Gastroesophageal sphincter (tissue), 4 donors: Measurements from ENCODE around the gene ATG16L1. TPM values are rescaled to one million over a fixed set of nuclear protein-coding genes. Genes with fewer than 3 reads are reported as not detected.

Source experiments
- ATAC-seq: fragments of 150-250 bp; one replicate; pipeline ENCODE4 v1.9.1; 2016; ENCODE audit warnings: mild to moderate bottlenecking, moderate library complexity
- H3K27ac ChIP-seq, 4 donors: fragments of 200-600 bp; sonication (generic) in 3 of 4; 1 replicate in 3 of 4; 2 replicates in 1 of 4; pipeline ENCODE4 v1.5.1; 2016 to 2019
- H3K27me3 ChIP-seq: fragments of 200-600 bp; sonication (generic); one replicate; pipeline ENCODE4 v1.5.1; 2019
- H3K36me3 ChIP-seq, 2 donors: fragments of 200-600 bp; sonication (generic); one replicate each; pipeline ENCODE4 v1.5.1; 2019; ENCODE audit warnings: control low read depth in 1 of 2
- H3K4me1 ChIP-seq, 3 donors: fragments of 200-600 bp; sonication (generic); 1 replicate in 2 of 3; 2 replicates in 1 of 3; pipeline ENCODE4 v1.5.1; 2016 to 2019; ENCODE audit warnings: control low read depth in 2 of 3
- H3K4me3 ChIP-seq, 2 donors: fragments of 200-600 bp; sonication (generic); one replicate each; pipeline ENCODE4 v1.5.1; 2019; ENCODE audit warnings: mild to moderate bottlenecking in 1 of 2, moderate library complexity in 1 of 2
- H3K9me3 ChIP-seq, 3 donors: fragments of 200-600 bp; sonication (generic); one replicate each; pipeline ENCODE4 v1.5.1; 2017 to 2019; ENCODE audit warnings: control low read depth in 2 of 3
- CTCF ChIP-seq, 4 experiments: fragments of 200-600 bp in 2 of 4; fragments of 450-650 bp in 2 of 4; sonication (generic) in 1 of 4; IDR thresholded peaks; one replicate each; pipeline ENCODE4 v1.5.1; 2017 to 2019; ENCODE audit warnings: antibody characterized with exemption in 4 of 4, mild to moderate bottlenecking in 2 of 4, moderate library complexity in 2 of 4
- EP300 ChIP-seq: sonication (generic); formaldehyde crosslinking; IDR thresholded peaks from one replicate; pipeline ENCODE4 v1.6.1; 2017; ENCODE audit warnings: antibody characterized with exemption, mild to moderate bottlenecking
- POLR2A ChIP-seq, 2 donors: fragments of 450-650 bp; IDR thresholded peaks; one replicate each; pipeline ENCODE4 v1.6.1; 2017; ENCODE audit warnings: antibody characterized with exemption in 2 of 2, mild to moderate bottlenecking in 2 of 2, moderate library complexity in 1 of 2
- POLR2AphosphoS5 ChIP-seq: sonication (generic); formaldehyde crosslinking; IDR thresholded peaks from one replicate; pipeline ENCODE4 v1.6.1; 2017; ENCODE audit warnings: antibody characterized with exemption
- WGBS, 2 donors: methylation state at CpG; one replicate each; pipeline ENCODE4 v1.1.5; 2018; ENCODE audit warnings: low coverage in 1 of 2; 5-methylcytosine and 5-hydroxymethylcytosine counted together
- total RNA-seq, 4 donors: library from RNA; depleted of rRNA; stranded (reverse); fragments of >200 nt; gene quantifications; one replicate each; pipeline ENCODE4 v1.1.0, GENCODE V29; 2016

Gene ATG16L1
- total RNA-seq, 4 donors from 2014 or later, result 24.0 to 46.1 (median 33.8) TPM

DNA sequence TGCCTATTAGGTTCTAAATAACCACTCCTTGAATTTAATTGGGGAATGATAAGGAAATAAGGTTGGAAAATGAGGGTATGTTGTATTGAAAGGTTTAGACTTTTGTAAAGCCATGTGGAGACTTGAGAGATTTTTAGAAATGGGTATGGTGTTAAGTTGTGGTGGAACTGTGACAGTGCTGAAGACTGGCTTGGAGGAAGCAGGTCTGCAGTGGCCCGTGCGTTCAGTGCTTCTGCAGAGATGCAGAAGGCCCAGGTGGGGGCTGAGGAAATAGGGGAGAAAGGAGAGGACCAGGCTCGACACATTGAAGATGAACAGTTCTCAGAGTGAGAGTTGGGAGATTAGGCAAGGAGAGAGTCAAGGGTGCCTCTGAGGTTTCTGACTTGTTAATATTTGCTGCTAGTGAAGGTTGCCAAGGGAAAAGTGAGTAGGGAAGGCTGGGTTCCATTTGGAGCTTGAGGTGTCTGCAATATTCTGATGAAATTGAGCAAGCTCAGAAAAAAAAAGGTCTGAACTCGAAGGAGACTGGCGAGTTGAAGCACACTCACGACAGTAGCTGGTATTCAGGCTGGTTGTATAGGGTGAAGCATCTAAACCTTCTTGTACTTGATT lies 30.6 kb downstream of the ATG16L1 start:
- no peak for ATAC-seq
- Histone ChIP-seq H3K36me3 (peaks cover 3 to 98% of the 10 kb centered on the region in 2 donors), H3K27me3 (no peaks in the 10 kb centered on the region)

GRCh38 chr2:233285921-233286320 lies 34.4 kb downstream of the ATG16L1 start:
- Histone ChIP-seq H3K4me3 (no peak overlapping the region), H3K27ac (no peak overlapping the region), H3K9me3 (no peaks in the 10 kb centered on the region), H3K27me3 (no peaks in the 10 kb centered on the region), H3K4me1 (peaks cover 0 to 33% (median 9%) of the 10 kb centered on the region in 3 donors), H3K36me3 (peaks cover 3 to 89% of the 10 kb centered on the region in 2 donors)
- ATAC-seq, result no peak
- TF ChIP-seq EP300 (no peak), POLR2A (IDR thresholded peaks at IDR 0.05) (no peak), POLR2AphosphoS5 (no peak), CTCF (IDR thresholded peaks at IDR 0.05) (no peak)
- WGBS, 2 donors, result 67 to 80% methylated on average over 1 of the region's 5 CpGs

More for the DNA sequence above, 30.6 kb downstream of the ATG16L1 start:
- no peaks in the 10 kb centered on the region for H3K9me3 ChIP-seq
- 83 to 93% methylated on average over 5 to 6 of the region's 6 CpGs for WGBS, 2 donors
- H3K4me1 ChIP-seq, result peaks cover 0 to 32% (median 12%) of the 10 kb centered on the region in 3 donors
- no peak for TF ChIP-seq POLR2AphosphoS5
- TF ChIP-seq CTCF (IDR thresholded peaks at IDR 0.05), result no peak
- H3K27ac ChIP-seq, result no peak overlapping the region
- H3K4me3 ChIP-seq, result no peak overlapping the region

DNA sequence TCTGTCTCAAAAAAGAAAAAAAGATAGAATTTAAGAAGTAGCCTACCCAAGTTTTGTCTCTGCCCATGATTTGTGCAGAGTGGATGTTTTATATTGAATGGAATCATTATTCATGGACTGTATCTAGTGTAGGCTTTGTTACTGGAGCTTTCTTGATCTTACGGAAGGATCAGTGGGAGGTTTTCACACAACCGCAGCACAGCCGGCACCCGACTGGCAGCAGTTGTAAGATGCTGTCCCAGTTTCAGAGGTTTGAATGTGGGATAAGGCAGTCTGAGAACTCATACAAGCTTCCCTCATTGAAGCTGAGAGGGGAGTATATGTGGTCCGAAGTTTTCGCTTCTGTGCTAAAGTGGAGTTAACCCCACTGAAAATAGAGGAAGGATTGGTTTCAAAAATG lies 36.4 kb downstream of the ATG16L1 start:
- no peak overlapping the region for H3K4me3 ChIP-seq
- no peak overlapping the region for H3K27ac ChIP-seq
- peaks cover 0 to 89% of the 10 kb centered on the region in 2 donors for H3K36me3 ChIP-seq
- no peaks in the 10 kb centered on the region for H3K9me3 ChIP-seq
- ATAC-seq, result no peak
- H3K27me3 ChIP-seq, result no peaks in the 10 kb centered on the region
- H3K4me1 ChIP-seq, result peaks cover 0 to 14% (median 0%) of the 10 kb centered on the region in 3 donors
- WGBS, 2 donors, result 89 to 93% methylated on average over 3 to 6 of the region's 6 CpGs
- TF ChIP-seq POLR2AphosphoS5, result no peak
- TF ChIP-seq EP300, result no peak
- no peak for TF ChIP-seq POLR2A (IDR thresholded peaks at IDR 0.05)
- TF ChIP-seq CTCF (IDR thresholded peaks at IDR 0.05), result no peak

- H3K27ac ChIP-seq, result no peak overlapping the region
- H3K4me3 ChIP-seq, result no peak overlapping the region
- H3K9me3 ChIP-seq, result no peaks in the 10 kb centered on the region
- TF ChIP-seq CTCF (IDR thresholded peaks at IDR 0.05) (no peak), EP300 (no peak), POLR2A (IDR thresholded peaks at IDR 0.05) (no peak), POLR2AphosphoS5 (no peak)
- 81% methylated on average over 4 of the region's 5 CpGs; no CpG with 5 or more reads in 1 of the 2 donors for WGBS, 2 donors
- no peak for ATAC-seq
- H3K27me3 ChIP-seq, result no peaks in the 10 kb centered on the region
- peaks cover 0 to 89% of the 10 kb centered on the region in 2 donors for H3K36me3 ChIP-seq
- H3K4me1 ChIP-seq, result peaks cover 0 to 14% (median 0%) of the 10 kb centered on the region in 3 donors
Measured at GRCh38 chr2:233288663-233289062, 37.2 kb downstream of the ATG16L1 start.

DNA sequence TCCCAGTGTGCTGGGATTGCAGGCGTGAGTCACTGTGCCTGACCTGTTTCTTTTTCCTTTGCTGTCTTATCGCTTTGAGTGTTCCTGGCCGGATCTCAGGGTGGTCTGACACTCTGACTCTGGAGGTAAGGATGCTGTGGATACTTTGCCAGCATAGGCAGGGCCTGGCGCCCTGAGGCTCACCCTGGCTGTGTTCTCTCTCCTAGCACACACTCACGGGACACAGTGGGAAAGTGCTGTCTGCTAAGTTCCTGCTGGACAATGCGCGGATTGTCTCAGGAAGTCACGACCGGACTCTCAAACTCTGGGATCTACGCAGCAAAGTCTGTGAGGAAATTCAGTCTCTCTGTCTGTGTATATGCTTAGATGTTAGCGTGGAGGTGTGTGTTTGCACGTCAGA lies 38.2 kb downstream of the ATG16L1 start:
- TF ChIP-seq POLR2AphosphoS5 (no peak), EP300 (no peak), CTCF (IDR thresholded peaks at IDR 0.05) (no peak), POLR2A (IDR thresholded peaks at IDR 0.05) (no peak)
- Histone ChIP-seq H3K9me3 (no peaks in the 10 kb centered on the region), H3K27ac (no peak overlapping the region), H3K27me3 (no peaks in the 10 kb centered on the region), H3K4me3 (no peak overlapping the region), H3K4me1 (peaks cover 0 to 14% (median 0%) of the 10 kb centered on the region in 3 donors), H3K36me3 (peaks cover 0 to 89% of the 10 kb centered on the region in 2 donors)
- 69 to 70% methylated on average over 3 of the region's 12 CpGs for WGBS, 2 donors
- ATAC-seq, result no peak
